GM19043 (cell line): ENCODE data around the gene BICDL1.

Experiments
- ATAC-seq: cut with Tn5 transposase; IDR thresholded peaks from one replicate; pipeline ENCODE4 v1.9.1; 2021; ENCODE audit warnings: low read depth; ENCODE audit not compliant: unreplicated experiment

BICDL1 gene

GRCh38 chr12:120078868-120079267 lies 89.8 kb downstream of the BICDL1 start:
- ATAC-seq = no peak

DNA sequence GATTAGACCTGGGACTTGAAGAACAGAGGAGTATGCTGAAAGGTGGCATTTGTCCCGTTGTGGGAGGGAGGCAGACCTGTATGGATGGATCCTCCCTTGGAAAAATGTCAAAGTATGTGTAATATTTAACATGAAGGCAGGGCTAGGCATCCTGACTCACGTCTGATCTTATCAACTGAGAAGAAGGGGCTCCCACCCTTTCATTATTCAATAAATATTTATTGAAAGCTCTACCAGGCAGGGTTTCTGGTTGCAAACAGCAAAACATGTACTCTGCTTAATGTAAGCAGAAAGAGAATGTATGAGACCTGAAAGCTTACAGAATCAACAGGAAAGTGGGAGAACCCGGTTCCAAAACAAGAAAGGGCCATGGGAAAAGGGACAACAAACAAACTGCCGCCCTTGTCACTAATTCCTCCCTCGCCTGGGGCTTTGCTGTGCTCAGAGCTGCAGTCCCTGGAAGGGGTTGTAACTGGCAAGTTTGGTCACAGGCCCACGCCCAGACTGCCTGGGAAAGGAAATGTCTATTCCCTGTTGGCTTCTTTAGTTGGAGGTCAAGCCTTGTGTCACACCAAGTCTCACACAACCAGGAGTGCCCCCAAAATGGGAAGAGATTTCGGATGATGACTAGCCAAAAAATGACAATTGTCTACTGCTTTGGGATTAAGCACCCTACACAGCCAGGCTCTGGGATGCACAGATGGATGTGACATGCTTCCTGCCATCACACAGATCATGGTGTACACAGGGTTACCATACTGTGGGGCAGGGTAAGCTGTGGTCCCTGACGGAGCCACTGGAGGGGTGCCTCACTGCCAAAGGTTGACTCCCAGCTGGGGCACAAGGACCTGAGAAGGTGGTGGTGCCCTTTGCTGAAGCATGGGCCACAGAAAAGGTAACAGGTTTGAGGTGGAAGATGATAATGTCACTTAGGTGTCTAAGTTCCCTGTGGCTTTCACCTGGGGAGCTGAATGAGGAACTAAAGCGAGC lies 90.7 kb downstream of the BICDL1 start:
- no peak for ATAC-seq

DNA sequence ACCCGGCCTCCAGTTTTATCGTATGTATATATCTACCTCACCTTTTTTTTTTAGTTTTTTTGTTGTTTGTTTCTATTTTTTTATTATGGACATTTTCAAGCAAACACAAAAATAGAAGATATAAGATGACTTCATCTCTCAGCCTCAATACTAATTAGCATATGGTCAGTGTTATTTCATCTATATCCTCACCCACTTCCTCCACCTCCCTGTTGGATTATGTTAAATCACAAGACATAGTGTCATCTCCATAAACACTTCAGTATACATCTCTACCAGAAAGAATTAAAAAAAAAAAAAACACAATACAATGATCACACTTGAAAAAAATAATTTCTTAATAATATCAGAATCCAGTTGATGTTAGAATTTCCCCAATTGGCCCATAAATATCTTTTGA lies 92.6 kb downstream of the BICDL1 start:
- no peak for ATAC-seq

DNA sequence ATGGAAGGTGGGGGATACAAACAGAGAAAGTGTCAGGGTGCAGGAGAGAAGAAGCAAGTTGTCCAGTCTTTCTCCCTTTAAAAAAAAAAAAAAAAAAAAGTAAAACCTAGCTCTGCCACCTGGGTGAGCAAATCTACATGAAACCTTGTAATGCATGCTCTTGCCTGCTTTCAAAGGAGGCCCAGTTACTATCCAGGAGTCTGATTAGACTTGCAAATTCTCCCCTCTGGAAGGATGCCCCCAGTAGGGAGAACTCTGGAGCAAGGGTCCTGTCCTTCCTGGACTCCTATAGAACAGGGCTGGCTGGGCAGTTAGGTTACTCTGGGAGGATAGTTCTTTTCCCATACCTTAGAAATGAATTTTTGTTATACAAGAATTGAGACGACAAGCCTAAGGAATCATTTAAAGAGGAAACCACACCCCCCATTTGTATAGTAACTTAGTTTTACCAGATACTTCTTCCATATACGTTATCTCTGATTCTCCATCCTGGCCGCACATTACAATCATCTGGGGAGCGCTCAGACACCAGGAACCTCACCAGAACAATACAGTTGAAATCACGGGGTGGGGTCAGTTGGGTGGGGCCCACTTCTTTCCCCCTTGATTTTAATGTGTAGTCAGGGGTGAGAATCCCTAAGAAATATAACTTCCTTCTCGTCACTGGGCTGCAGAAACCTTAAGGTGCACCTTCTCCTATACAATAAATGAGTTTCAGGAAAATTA lies 97.0 kb downstream of the BICDL1 start:
- no peak for ATAC-seq

GRCh38 chr12:120086801-120087621 lies 98.0 kb downstream of the BICDL1 start:
- peak; percentile 99 for ATAC-seq

- ATAC-seq = no peak
These were observed 100.1 kb downstream of the BICDL1 start for GRCh38 chr12:120089105-120089504.

- ATAC-seq = no peak
These were observed 100.8 kb downstream of the BICDL1 start for GRCh38 chr12:120089796-120090195.

GRCh38 chr12:120090206-120090605 lies 101.2 kb downstream of the BICDL1 start:
- no peak for ATAC-seq

DNA sequence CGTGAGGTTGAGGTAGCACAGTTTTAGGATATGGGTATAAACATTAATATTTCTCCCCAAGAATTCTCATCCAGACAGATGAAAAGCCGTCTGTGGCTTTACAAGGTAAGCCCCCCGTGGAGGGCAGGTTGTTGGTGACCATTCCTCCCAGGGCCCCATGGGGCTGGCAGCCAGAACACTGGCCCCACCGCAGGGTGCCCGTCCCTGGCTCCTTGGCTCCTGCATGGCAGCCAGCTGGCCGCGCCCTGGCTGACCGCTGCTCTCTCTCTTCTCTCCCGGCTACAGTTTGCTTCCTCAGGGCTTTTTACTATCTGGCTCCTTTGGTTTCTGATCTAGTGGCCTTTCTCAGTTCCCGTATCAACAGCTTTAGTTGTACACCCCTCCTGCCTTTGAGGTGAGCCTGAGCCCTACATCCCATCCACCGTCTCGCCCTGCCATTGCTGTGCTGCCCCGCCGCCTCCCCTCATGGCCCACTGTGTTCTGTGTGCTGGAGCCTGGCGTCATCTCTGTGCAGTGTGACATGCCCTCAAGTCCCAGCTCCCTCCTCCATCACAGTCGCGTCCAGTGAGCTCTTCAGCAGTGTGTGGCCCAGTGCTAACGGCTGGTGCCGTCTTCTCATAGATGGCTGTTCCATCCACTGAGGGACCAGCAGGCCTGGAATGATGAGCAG lies 101.7 kb downstream of the BICDL1 start:
- ATAC-seq = no peak

GRCh38 chr12:120091371-120092090 lies 102.5 kb downstream of the BICDL1 start:
- ATAC-seq = no peak

- ATAC-seq = no peak
These were observed 103.7 kb downstream of the BICDL1 start for GRCh38 chr12:120092551-120093335.

- no peak for ATAC-seq
These were observed 104.2 kb downstream of the BICDL1 start for GRCh38 chr12:120093336-120093591.

GRCh38 chr12:120093592-120094355 lies 104.7 kb downstream of the BICDL1 start:
- no peak for ATAC-seq

DNA sequence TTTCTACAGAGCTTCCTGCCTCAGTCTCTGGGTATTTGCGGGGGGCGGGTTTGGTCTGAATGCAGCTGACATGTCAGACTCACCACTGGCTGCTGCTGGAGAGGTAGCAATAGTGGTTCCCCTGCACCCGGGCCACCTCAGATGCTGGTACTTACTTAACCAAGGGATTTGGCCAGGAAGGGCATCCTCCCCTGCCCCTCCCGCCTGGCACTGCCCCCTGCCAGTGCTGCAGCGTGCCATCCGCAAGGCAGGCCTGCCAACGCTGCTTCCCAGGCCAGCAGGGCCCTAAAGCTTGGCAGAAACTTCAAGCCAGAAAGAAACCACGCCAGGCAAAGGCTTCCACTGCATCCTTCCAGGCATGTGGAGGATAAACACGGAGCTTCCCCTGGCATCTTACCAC lies 105.4 kb downstream of the BICDL1 start:
- ATAC-seq = no peak

- ATAC-seq = no peak
These were observed 106.3 kb downstream of the BICDL1 start for GRCh38 chr12:120095331-120095730.

- ATAC-seq = no peak
These were observed 106.7 kb downstream of the BICDL1 start for GRCh38 chr12:120095736-120096135.

- no peak for ATAC-seq
These were observed 107.7 kb downstream of the BICDL1 start for GRCh38 chr12:120096671-120097202.
